ENCODE data around the gene TPSB2.

The TPSB2 gene

GRCh38 chr16:1261131-1261892 lies 31.3 kb upstream of the TPSB2 start:
- H3K79me2 ChIP-seq (ENCODE audit: low read length): no peaks in the 10 kb centered on the region
- no peak overlapping the region for H2AFZ ChIP-seq (ENCODE audit: low read length)
- H3K9ac ChIP-seq (ENCODE audit: low read length): no peak overlapping the region
- H3K36me3 ChIP-seq (replicated peaks; ENCODE audit: insufficient read depth, low read length): no peaks in the 10 kb centered on the region
- no peak overlapping the region for H3K4me3 ChIP-seq (ENCODE audit: low read length)
- no peaks in the 10 kb centered on the region for H4K20me1 ChIP-seq (ENCODE audit: insufficient read depth, low read length)
- no peak overlapping the region for H3K4me2 ChIP-seq (ENCODE audit: low read depth, low read length)
- no peaks in the 10 kb centered on the region for H3K9me3 ChIP-seq (replicated peaks; ENCODE audit: insufficient read depth, low read length)
- no peaks in the 10 kb centered on the region for H3F3A ChIP-seq (ENCODE audit: insufficient read depth, low read length)
- H3K9me2 ChIP-seq (replicated peaks; ENCODE audit: insufficient read depth, low read length): no peaks in the 10 kb centered on the region
- H3K4me1 ChIP-seq (ENCODE audit: low read length): no peaks in the 10 kb centered on the region
- no peak overlapping the region for H3K27ac ChIP-seq (ENCODE audit: low read length)
- DNase-seq: peak; percentile 27
- peaks cover 89% of the 10 kb centered on the region for H3K27me3 ChIP-seq (replicated peaks; ENCODE audit: insufficient read depth, low read length)
- TF ChIP-seq CTCF (IDR thresholded peaks at IDR 0.05; ENCODE audit: low read length) (no peak), EZH2phosphoT487 (IDR thresholded peaks at IDR 0.05; ENCODE audit: low read length) (no peak), EZH2 (optimal IDR thresholded peaks at IDR 0.05; ENCODE audit: low read depth, low read length) (no peak)

- Histone ChIP-seq H3K4me2 (ENCODE audit: low read depth, low read length) (no peak overlapping the region), H3K4me1 (ENCODE audit: low read length) (no peaks in the 10 kb centered on the region), H3K79me2 (ENCODE audit: low read length) (no peaks in the 10 kb centered on the region), H2AFZ (ENCODE audit: low read length) (no peak overlapping the region), H3K9ac (ENCODE audit: low read length) (no peak overlapping the region), H3K9me3 (replicated peaks; ENCODE audit: insufficient read depth, low read length) (no peaks in the 10 kb centered on the region), H3F3A (ENCODE audit: insufficient read depth, low read length) (no peaks in the 10 kb centered on the region), H3K4me3 (ENCODE audit: low read length) (no peak overlapping the region), H3K36me3 (replicated peaks; ENCODE audit: insufficient read depth, low read length) (no peaks in the 10 kb centered on the region), H4K20me1 (ENCODE audit: insufficient read depth, low read length) (no peaks in the 10 kb centered on the region), H3K9me2 (replicated peaks; ENCODE audit: insufficient read depth, low read length) (no peaks in the 10 kb centered on the region), H3K27ac (ENCODE audit: low read length) (no peak overlapping the region), H3K27me3 (replicated peaks; ENCODE audit: insufficient read depth, low read length) (peaks cover 85% of the 10 kb centered on the region)
- no peak for DNase-seq
- TF ChIP-seq EZH2phosphoT487 (IDR thresholded peaks at IDR 0.05; ENCODE audit: low read length): no peak
- TF ChIP-seq CTCF (IDR thresholded peaks at IDR 0.05; ENCODE audit: low read length): no peak
- TF ChIP-seq EZH2 (optimal IDR thresholded peaks at IDR 0.05; ENCODE audit: low read depth, low read length): no peak
Measured at GRCh38 chr16:1260101-1260680, 30.2 kb upstream of the TPSB2 start.

- Histone ChIP-seq H3K9me3 (replicated peaks; ENCODE audit: insufficient read depth, low read length) (no peaks in the 10 kb centered on the region), H3K9ac (ENCODE audit: low read length) (no peak overlapping the region), H3K4me1 (ENCODE audit: low read length) (no peaks in the 10 kb centered on the region), H3K4me2 (ENCODE audit: low read depth, low read length) (no peak overlapping the region), H4K20me1 (ENCODE audit: insufficient read depth, low read length) (no peaks in the 10 kb centered on the region), H3F3A (ENCODE audit: insufficient read depth, low read length) (no peaks in the 10 kb centered on the region), H3K36me3 (replicated peaks; ENCODE audit: insufficient read depth, low read length) (no peaks in the 10 kb centered on the region), H3K4me3 (ENCODE audit: low read length) (no peak overlapping the region), H3K9me2 (replicated peaks; ENCODE audit: insufficient read depth, low read length) (no peaks in the 10 kb centered on the region), H3K27me3 (replicated peaks; ENCODE audit: insufficient read depth, low read length) (peaks cover 82% of the 10 kb centered on the region), H2AFZ (ENCODE audit: low read length) (no peak overlapping the region), H3K27ac (ENCODE audit: low read length) (no peak overlapping the region), H3K79me2 (ENCODE audit: low read length) (no peaks in the 10 kb centered on the region)
- no peak for TF ChIP-seq EZH2 (optimal IDR thresholded peaks at IDR 0.05; ENCODE audit: low read depth, low read length)
- no peak for DNase-seq
Measured at GRCh38 chr16:1259760-1260068, 29.7 kb upstream of the TPSB2 start.
